Breast epithelium (tissue), 4 donors: Measurements from ENCODE around the gene SNRNP25. TPM values are rescaled to one million over a fixed set of nuclear protein-coding genes. Genes with fewer than 3 reads are reported as not detected.

ENCODE experiments used
- DNase-seq, 2 donors: peaks; one replicate each; pipeline ENCODE4 v3.0.0-alpha.2; 2019; ENCODE audit warnings: low spot score in 2 of 2
- H3K27ac ChIP-seq, 2 donors: fragments of 200-600 bp; sonication (generic) in 1 of 2; one replicate each; pipeline ENCODE4 v1.5.1; 2016 to 2019; ENCODE audit warnings: mild to moderate bottlenecking in 1 of 2
- H3K27me3 ChIP-seq, 2 donors: fragments of 200-600 bp; sonication (generic) in 1 of 2; one replicate each; pipeline versions ENCODE4 v1.5.1 to v1.6.0; 2017 to 2019; ENCODE audit warnings: control low read depth in 1 of 2, mild to moderate bottlenecking in 1 of 2
- H3K36me3 ChIP-seq: fragments of 200-600 bp; one replicate; pipeline ENCODE4 v1.5.1; 2019
- H3K4me1 ChIP-seq, 2 donors: fragments of 200-600 bp; sonication (generic); one replicate each; pipeline ENCODE4 v1.5.1; 2016 to 2019; ENCODE audit warnings: control low read depth in 1 of 2
- H3K4me3 ChIP-seq, 3 donors: fragments of 200-600 bp; sonication (generic); 1 replicate in 2 of 3; 2 replicates in 1 of 3; pipeline ENCODE4 v1.5.1; 2016 to 2019; ENCODE audit warnings: mild to moderate bottlenecking in 3 of 3, moderate library complexity in 2 of 3
- H3K9me3 ChIP-seq, 2 donors: fragments of 200-600 bp; sonication (generic) in 1 of 2; one replicate each; pipeline ENCODE4 v1.5.1; 2016 to 2019; ENCODE audit warnings: control low read depth in 1 of 2
- CTCF ChIP-seq, 3 donors: fragments of 450-650 bp; IDR thresholded peaks; one replicate each; pipeline ENCODE4 v1.5.1; 2016 to 2017; ENCODE audit warnings: antibody characterized with exemption in 3 of 3, mild to moderate bottlenecking in 3 of 3, moderate library complexity in 3 of 3
- POLR2A ChIP-seq: fragments of 450-650 bp; IDR thresholded peaks from one replicate; pipeline ENCODE4 v1.6.1; 2016; ENCODE audit warnings: antibody characterized with exemption, mild to moderate bottlenecking, moderate library complexity
- POLR2AphosphoS5 ChIP-seq, 3 donors: sonication (generic); formaldehyde crosslinking; IDR thresholded peaks; one replicate each; pipeline ENCODE4 v1.6.1; 2017; ENCODE audit warnings: antibody characterized with exemption in 3 of 3
- intact Hi-C: fragments of 100-400 bp; cut with DNase I; formaldehyde crosslinking; loops from one replicate; pipeline ENCODE4 v1.15.1; 2023; ENCODE audit warnings: low total_unique reads
- total RNA-seq, 3 donors: library from RNA; depleted of rRNA; stranded (reverse); fragments of >200 nt; gene quantifications; one replicate each; pipeline ENCODE4 v1.1.0, GENCODE V29; 2016

The SNRNP25 gene
- total RNA-seq, 3 donors from 2014 or later: 17.4 to 23.9 (median 17.9) TPM

GRCh38 chr16:91484-91883, 37.9 kb downstream of the SNRNP25 start:
- Histone ChIP-seq H3K27me3 (no peaks in the 10 kb centered on the region), H3K4me3 (no peak overlapping the region), H3K9me3 (no peaks in the 10 kb centered on the region), H3K36me3 (no peaks in the 10 kb centered on the region), H3K4me1 (no peaks in the 10 kb centered on the region), H3K27ac (no peak overlapping the region)
- intact Hi-C loops: no loop called here
- TF ChIP-seq POLR2AphosphoS5 (IDR thresholded peaks at IDR 0.05) (no peak), CTCF (IDR thresholded peaks at IDR 0.05) (no peak), POLR2A (no peak)
- DNase-seq: no peak

DNA sequence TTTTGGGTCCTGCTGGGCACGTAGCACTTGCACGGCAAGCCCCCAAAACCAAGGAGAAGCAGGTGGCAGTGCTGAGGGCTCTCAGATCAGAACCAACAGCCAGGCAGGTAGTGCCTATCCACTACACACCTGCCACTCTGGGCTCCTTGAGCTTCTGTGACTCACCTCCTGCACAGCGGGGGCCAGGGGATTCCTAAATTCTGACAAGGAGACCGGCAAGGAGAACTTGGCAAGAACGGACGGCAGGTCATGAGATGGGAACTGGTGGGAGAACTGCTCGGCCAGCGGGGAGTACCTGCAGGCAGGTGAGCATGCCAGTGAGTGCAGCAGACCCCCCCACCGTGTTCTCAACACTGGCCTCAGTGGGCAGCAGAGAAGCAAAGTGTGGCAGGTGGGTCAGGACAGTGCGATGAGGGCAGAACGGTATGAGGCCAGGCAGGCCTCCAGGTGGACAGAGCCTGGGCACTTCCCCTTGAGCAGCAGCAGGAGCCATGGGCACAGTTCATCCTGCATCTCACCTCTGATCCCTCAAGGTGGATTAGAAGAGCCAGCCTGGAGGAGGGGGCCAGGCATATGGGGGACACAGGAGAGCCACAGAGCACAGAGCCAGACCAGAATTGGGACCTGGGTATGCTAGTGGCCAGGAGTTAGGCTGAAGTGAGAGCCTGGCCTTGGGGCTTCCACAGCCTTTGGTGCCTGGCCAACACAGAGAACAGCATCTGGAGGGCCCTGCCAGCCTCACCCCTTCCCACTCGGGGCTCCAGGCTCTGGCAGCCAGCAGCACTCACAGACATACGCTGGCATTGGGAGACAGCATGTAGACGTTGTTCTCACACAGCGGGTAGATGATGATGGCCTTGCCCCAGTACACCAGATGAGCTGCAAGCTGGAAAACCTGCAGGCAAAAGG, 39.1 kb downstream of the SNRNP25 start:
- Histone ChIP-seq H3K4me3 (no peak overlapping the region), H3K4me1 (no peaks in the 10 kb centered on the region), H3K36me3 (no peaks in the 10 kb centered on the region), H3K27me3 (no peaks in the 10 kb centered on the region), H3K9me3 (no peaks in the 10 kb centered on the region), H3K27ac (no peak overlapping the region)
- intact Hi-C loops: no loop called here
- no peak for DNase-seq
- TF ChIP-seq POLR2AphosphoS5 (IDR thresholded peaks at IDR 0.05): no peak

DNA sequence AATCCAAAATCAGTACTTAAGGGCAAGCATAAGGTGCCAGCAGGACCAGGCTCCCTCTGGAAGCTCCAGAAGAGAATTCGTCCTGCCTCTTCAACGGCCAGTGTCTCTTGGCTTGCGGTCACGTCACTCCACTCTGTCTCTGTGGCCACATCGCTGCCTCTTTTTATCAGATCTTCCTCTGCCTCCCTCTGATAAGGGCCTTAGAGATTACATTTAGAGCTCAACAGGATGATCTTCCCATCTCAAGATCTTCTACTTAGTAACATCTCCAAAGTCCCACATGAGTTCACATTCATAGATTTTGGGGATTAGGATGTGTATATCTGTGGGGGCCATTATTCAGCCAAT, 41.3 kb downstream of the SNRNP25 start:
- TF ChIP-seq POLR2AphosphoS5 (IDR thresholded peaks at IDR 0.05): no peak
- TF ChIP-seq CTCF (IDR thresholded peaks at IDR 0.05): no peak
- no peak for TF ChIP-seq POLR2A
- no peaks in the 10 kb centered on the region for H3K27me3 ChIP-seq
- H3K27ac ChIP-seq: no peak overlapping the region
- intact Hi-C loops: no loop called here
- H3K36me3 ChIP-seq: no peaks in the 10 kb centered on the region
- no peaks in the 10 kb centered on the region for H3K9me3 ChIP-seq
- no peaks in the 10 kb centered on the region for H3K4me1 ChIP-seq
- H3K4me3 ChIP-seq: no peak overlapping the region
- no peak for DNase-seq

GRCh38 chr16:96935-97381, 43.3 kb downstream of the SNRNP25 start:
- no peaks in the 10 kb centered on the region for H3K9me3 ChIP-seq
- intact Hi-C loops: no loop called here
- H3K4me3 ChIP-seq: no peak overlapping the region
- H3K36me3 ChIP-seq: no peaks in the 10 kb centered on the region
- DNase-seq: peak; percentile 77 to 86
- H3K27me3 ChIP-seq: no peaks in the 10 kb centered on the region
- H3K4me1 ChIP-seq: peaks cover 2 to 10% of the 10 kb centered on the region in 2 donors
- no peak for TF ChIP-seq POLR2A
- peak; percentile 98 to 99 (median 99) for TF ChIP-seq CTCF (IDR thresholded peaks at IDR 0.05)
- peak; percentile 64 to 71 (median 64) for TF ChIP-seq POLR2AphosphoS5 (IDR thresholded peaks at IDR 0.05)
- no peak overlapping the region for H3K27ac ChIP-seq

DNA sequence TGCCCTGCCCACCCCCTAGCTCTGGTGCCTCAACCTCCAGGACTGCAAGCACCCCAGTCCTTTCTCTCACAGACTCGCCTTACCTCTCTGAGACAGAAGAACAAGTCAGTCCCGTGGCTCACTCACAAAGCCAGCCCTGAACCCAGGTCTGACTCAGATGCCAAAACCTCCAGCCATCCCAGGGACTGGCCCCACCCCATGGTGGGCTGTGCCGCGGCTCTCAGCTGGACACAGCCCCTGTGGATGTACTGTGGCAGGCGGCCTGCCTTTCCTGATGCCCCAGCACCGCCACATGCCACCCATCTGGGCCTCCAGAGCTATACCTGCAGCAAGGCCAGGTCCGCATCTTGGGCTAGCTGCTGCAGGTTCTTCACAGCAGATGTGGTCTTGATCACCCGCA, 44.2 kb downstream of the SNRNP25 start:
- no peak for DNase-seq
- intact Hi-C loops: no loop called here
- H3K27ac ChIP-seq: no peak overlapping the region
- H3K4me1 ChIP-seq: peaks cover 11 to 18% of the 10 kb centered on the region in 2 donors
- TF ChIP-seq POLR2AphosphoS5 (IDR thresholded peaks at IDR 0.05) (no peak), POLR2A (no peak), CTCF (IDR thresholded peaks at IDR 0.05) (no peak)
- H3K27me3 ChIP-seq: no peaks in the 10 kb centered on the region
- H3K9me3 ChIP-seq: no peaks in the 10 kb centered on the region
- no peaks in the 10 kb centered on the region for H3K36me3 ChIP-seq
- no peak overlapping the region for H3K4me3 ChIP-seq
